ENCODE results near the gene PBX4. TPM values are rescaled to one million over a fixed set of nuclear protein-coding genes. Genes with fewer than 3 reads are reported as not detected.

Gene PBX4
- total RNA-seq, 1 donor from 2014 or later, result 24.8 TPM

GRCh38 chr19:19520989-19521388 is 97.5 kb downstream of the PBX4 start:
- Mint-ChIP-seq H3K36me3 (ENCODE audit: low read depth) (peaks cover 37% of the 10 kb centered on the region), H3K27me3 (ENCODE audit: low read depth) (no peaks in the 10 kb centered on the region), H3K27ac (no peak overlapping the region), H3K9me3 (no peaks in the 10 kb centered on the region), H3K4me1 (ENCODE audit: low read depth) (peaks cover 6% of the 10 kb centered on the region), H3K4me3 (ENCODE audit: low read depth) (no peak overlapping the region)
- DNase-seq (ENCODE audit: low spot score), result no peak
- intact Hi-C loops (cut with micrococcal nuclease), result no loop called here

GRCh38 chr19:19517235-19517619 is 101.3 kb downstream of the PBX4 start:
- no peaks in the 10 kb centered on the region for H3K27me3 Mint-ChIP-seq (ENCODE audit: low read depth)
- intact Hi-C loops (cut with micrococcal nuclease), result no loop called here
- H3K4me1 Mint-ChIP-seq (ENCODE audit: low read depth), result peaks cover 6% of the 10 kb centered on the region
- DNase-seq (ENCODE audit: low spot score), result no peak
- H3K4me3 Mint-ChIP-seq (ENCODE audit: low read depth), result peak overlapping the region; percentile 92
- H3K27ac Mint-ChIP-seq, result peak overlapping the region; percentile 94
- H3K9me3 Mint-ChIP-seq, result no peaks in the 10 kb centered on the region
- H3K36me3 Mint-ChIP-seq (ENCODE audit: low read depth), result peaks cover 38% of the 10 kb centered on the region

GRCh38 chr19:19515642-19516519 is 102.6 kb downstream of the PBX4 start, which contains the start of gene NDUFA13:
Gene NDUFA13, plus strand, starts transcription at chr19:19516225. Its CDS starts 14 bp downstream, at chr19:19516239.
- intact Hi-C loops (cut with micrococcal nuclease), result no loop called here
- peaks cover 35% of the 10 kb centered on the region for H3K36me3 Mint-ChIP-seq (ENCODE audit: low read depth)

GRCh38 chr19:19514881-19515641 is 103.4 kb downstream of the PBX4 start, which contains the start of gene TSSK6:
Gene TSSK6, minus strand, starts transcription at chr19:19515548. Its CDS starts 121 bp downstream, at chr19:19515427.
- DNase-seq (ENCODE audit: low spot score), result no peak
- Mint-ChIP-seq H3K9me3 (no peaks in the 10 kb centered on the region), H3K4me1 (ENCODE audit: low read depth) (no peaks in the 10 kb centered on the region), H3K4me3 (ENCODE audit: low read depth) (peak within 1 kb of the TSS; percentile 92), H3K27ac (peak within 1 kb of the TSS; percentile 94), H3K36me3 (ENCODE audit: low read depth) (peaks cover 29% of the 10 kb centered on the region), H3K27me3 (ENCODE audit: low read depth) (no peaks in the 10 kb centered on the region)
- intact Hi-C loops (cut with micrococcal nuclease), result no loop called here

More at GRCh38 chr19:19515642-19516519, 102.6 kb downstream of the PBX4 start, which contains the start of gene NDUFA13:
- Mint-ChIP-seq H3K9me3 (no peaks in the 10 kb centered on the region), H3K27me3 (ENCODE audit: low read depth) (no peaks in the 10 kb centered on the region), H3K27ac (peak within 1 kb of the TSS; percentile 94), H3K4me1 (ENCODE audit: low read depth) (peaks cover 3% of the 10 kb centered on the region), H3K4me3 (ENCODE audit: low read depth) (peak within 1 kb of the TSS; percentile 92)
- DNase-seq (ENCODE audit: low spot score), result peak; percentile 92

GRCh38 chr19:19514215-19514657 is 104.3 kb downstream of the PBX4 start:
- intact Hi-C loops (cut with micrococcal nuclease), result no loop called here
- H3K9me3 Mint-ChIP-seq, result no peaks in the 10 kb centered on the region
- H3K27ac Mint-ChIP-seq, result no peak overlapping the region
- no peaks in the 10 kb centered on the region for H3K27me3 Mint-ChIP-seq (ENCODE audit: low read depth)
- H3K36me3 Mint-ChIP-seq (ENCODE audit: low read depth), result peaks cover 20% of the 10 kb centered on the region
- DNase-seq (ENCODE audit: low spot score), result no peak
- H3K4me1 Mint-ChIP-seq (ENCODE audit: low read depth), result no peaks in the 10 kb centered on the region
- peak overlapping the region; percentile 51 for H3K4me3 Mint-ChIP-seq (ENCODE audit: low read depth)

GRCh38 chr19:19513682-19514081 is 104.8 kb downstream of the PBX4 start:
- DNase-seq (ENCODE audit: low spot score), result no peak
- H3K4me3 Mint-ChIP-seq (ENCODE audit: low read depth), result peak overlapping the region; percentile 39
- peaks cover 17% of the 10 kb centered on the region for H3K36me3 Mint-ChIP-seq (ENCODE audit: low read depth)
- H3K9me3 Mint-ChIP-seq, result no peaks in the 10 kb centered on the region
- no peak overlapping the region for H3K27ac Mint-ChIP-seq
- H3K27me3 Mint-ChIP-seq (ENCODE audit: low read depth), result no peaks in the 10 kb centered on the region
- H3K4me1 Mint-ChIP-seq (ENCODE audit: low read depth), result no peaks in the 10 kb centered on the region
- intact Hi-C loops (cut with micrococcal nuclease), result no loop called here

Other genes starting within 250 kb of the PBX4 start
- 125 and 128 TPM in 2 replicates for gene GATAD2A, start 213.0 kb downstream of the PBX4 start, total RNA-seq
- 2.6 and 2.9 TPM in 2 replicates for gene TSSK6, start 103.1 kb downstream of the PBX4 start, total RNA-seq
- gene NDUFA13, start 102.5 kb downstream of the PBX4 start, total RNA-seq, result 381 and 393 TPM in 2 replicates
- gene YJEFN3, start 89.8 kb downstream of the PBX4 start, total RNA-seq, result 9.0 and 9.7 TPM in 2 replicates
- gene CILP2, start 80.4 kb downstream of the PBX4 start, total RNA-seq, result 0.14 and 0.21 TPM in 2 replicates
- 28.9 and 29.8 TPM in 2 replicates for gene LPAR2, start 9.5 kb upstream of the PBX4 start, total RNA-seq
- 66.0 and 67.5 TPM in 2 replicates for gene GMIP, start 25.0 kb upstream of the PBX4 start, total RNA-seq
- gene ATP13A1, start 45.0 kb upstream of the PBX4 start, total RNA-seq, result 71.6 and 74.8 TPM in 2 replicates
- gene ZNF101, start 50.2 kb upstream of the PBX4 start, total RNA-seq, result 31.8 and 32.1 TPM in 2 replicates
- 4.2 and 4.6 TPM in 2 replicates for gene ZNF14, start 114.4 kb upstream of the PBX4 start, total RNA-seq
- 13.2 and 15.1 TPM in 2 replicates for gene ZNF506, start 203.1 kb upstream of the PBX4 start, total RNA-seq
- gene ZNF253, start 247.2 kb upstream of the PBX4 start, total RNA-seq, result 8.6 and 9.9 TPM in 2 replicates